Endothelial cell of umbilical vein (primary cell): ENCODE data around the gene TSR1. TPM values are rescaled to one million over a fixed set of nuclear protein-coding genes. Genes with fewer than 3 reads are reported as not detected.

Experiments
- BruUV-seq: library from RNA; stranded (reverse); fragments of 400-500 nt; replicated peaks from 2 replicates; lab custom pipeline; 2021; lab: Mats Ljungman, UMichigan
- CTCF ChIA-PET: fragments of 300-600, 350-600 bp; sonication (Branson Sonifier 250); formaldehyde crosslinking; loops from one replicate; lab custom pipeline; 2021; ENCODE audit warnings: antibody characterized with exemption, inconsistent platforms; lab: Charles Lee
- POLR2A ChIA-PET: fragments of 300-600, 350-600 bp; sonication (Branson Sonifier 250); formaldehyde crosslinking; loops from one replicate; lab custom pipeline; 2021; ENCODE audit warnings: antibody characterized with exemption, inconsistent platforms; lab: Charles Lee
- DNase-seq: peaks from one replicate; pipeline ENCODE4 v3.0.0-alpha.2; 2011; ENCODE audit warnings: low read depth, low spot score
- FAIRE-seq: peaks from 2 replicates; lab custom pipeline; 2011; peaks lifted over from hg19 to GRCh38; lab: Jason Lieb, UNC
- H2AFZ ChIP-seq: 2 replicates; pipeline ENCODE4 v1.6.0; 2012; ENCODE audit warnings: low read depth, low read length, control low read depth, inconsistent platforms
- H3K27ac ChIP-seq: 2 replicates; pipeline ENCODE4 v1.5.1; 2011; ENCODE audit warnings: low read depth, mild to moderate bottlenecking, control low read depth, low read length, moderate library complexity; ENCODE audit not compliant: insufficient read depth
- H3K27me3 ChIP-seq, 2 experiments: 2 replicates each; pipeline versions ENCODE4 v1.6.0 to v1.6.1; 2011; ENCODE audit warnings: low read length in 2 of 2, mixed read lengths in 1 of 2; ENCODE audit not compliant: control insufficient read depth in 2 of 2, insufficient read depth in 2 of 2
- H3K36me3 ChIP-seq, 2 experiments: 2 replicates in 1 of 2; 3 replicates in 1 of 2; pipeline ENCODE4 v1.5.1; 2011; ENCODE audit warnings: low read length in 2 of 2, mild to moderate bottlenecking in 1 of 2, moderate library complexity in 1 of 2; ENCODE audit not compliant: control insufficient read depth in 2 of 2, insufficient read depth in 2 of 2; ENCODE audit errors: extremely low read depth in 1 of 2
- H3K4me1 ChIP-seq: 3 replicates; pipeline ENCODE4 v1.5.1; 2011; ENCODE audit warnings: mild to moderate bottlenecking, low read length; ENCODE audit not compliant: control insufficient read depth, insufficient read depth; ENCODE audit errors: extremely low read depth
- H3K4me2 ChIP-seq: 2 replicates; pipeline ENCODE4 v1.6.1; 2011; ENCODE audit warnings: low read length, control low read depth, mixed read lengths; ENCODE audit not compliant: insufficient read depth
- H3K4me3 ChIP-seq, 3 experiments: fragments of 200-600 bp in 1 of 3; sonication (generic), shearing (Covaris generic) in 1 of 3; replicated peaks in 1 of 3; 2 replicates each; pipeline ENCODE4 v1.5.1; 2011 to 2016; ENCODE audit warnings: control low read depth in 3 of 3, low read length in 3 of 3, mild to moderate bottlenecking in 2 of 3, inconsistent platforms in 1 of 3, low read depth in 1 of 3, moderate library complexity in 1 of 3; ENCODE audit not compliant: insufficient read depth in 1 of 3
- H3K79me2 ChIP-seq: 2 replicates; pipeline ENCODE4 v1.6.0; 2012; ENCODE audit warnings: low read length, inconsistent platforms; ENCODE audit not compliant: control insufficient read depth, insufficient read depth
- H3K9ac ChIP-seq: replicated peaks from 2 replicates; pipeline ENCODE3; 2011; ENCODE audit warnings: low read length, control low read depth; ENCODE audit not compliant: insufficient read depth; ENCODE audit errors: extremely low read depth
- H3K9me1 ChIP-seq: replicated peaks from 3 replicates; pipeline ENCODE4 v1.6.0; 2011; ENCODE audit warnings: mild to moderate bottlenecking, low read length; ENCODE audit not compliant: control insufficient read depth, insufficient read depth; ENCODE audit errors: extremely low read depth
- H3K9me3 ChIP-seq: replicated peaks from 2 replicates; pipeline ENCODE4 v1.5.1; 2012; ENCODE audit warnings: low read length, inconsistent platforms; ENCODE audit not compliant: control insufficient read depth, insufficient read depth
- H4K20me1 ChIP-seq: replicated peaks from 2 replicates; pipeline ENCODE3; 2011; ENCODE audit warnings: mild to moderate bottlenecking, low read length; ENCODE audit not compliant: control insufficient read depth, insufficient read depth; ENCODE audit errors: extremely low read depth
- CTCF ChIP-seq, 2 donors: IDR thresholded peaks; 1 replicate in 1 of 2; 2 replicates in 1 of 2; pipeline ENCODE4 v1.5.1; 2011; ENCODE audit warnings: low read length in 2 of 2, mild to moderate bottlenecking in 2 of 2, moderate library complexity in 2 of 2, control low read depth in 1 of 2, inconsistent platforms in 1 of 2, low read depth in 1 of 2; ENCODE audit not compliant: insufficient read depth in 1 of 2; ENCODE audit errors: extremely low read depth in 1 of 2
- EZH2 ChIP-seq: IDR thresholded peaks from 2 replicates; pipeline ENCODE4 v1.6.1; 2012; ENCODE audit warnings: borderline replicate concordance, low read depth, mild to moderate bottlenecking, moderate library complexity, low read length, inconsistent platforms; ENCODE audit not compliant: severe bottlenecking
- FOS ChIP-seq: IDR thresholded peaks from 2 replicates; pipeline ENCODE4 v1.6.1; 2011; ENCODE audit warnings: mild to moderate bottlenecking, low read length, moderate library complexity, borderline replicate concordance; ENCODE audit not compliant: insufficient read depth
- GATA2 ChIP-seq: IDR thresholded peaks from 2 replicates; pipeline ENCODE4 v1.7.0; 2011; ENCODE audit warnings: low read depth, mild to moderate bottlenecking, moderate library complexity, mixed read lengths, low read length; ENCODE audit not compliant: insufficient read length, insufficient read depth
- JUN ChIP-seq: IDR thresholded peaks from 2 replicates; pipeline ENCODE4 v1.6.1; 2011; ENCODE audit warnings: borderline replicate concordance, low read depth; ENCODE audit not compliant: insufficient read length, insufficient read depth
- MAX ChIP-seq: IDR thresholded peaks from 2 replicates; pipeline ENCODE4 v1.6.1; 2011; ENCODE audit not compliant: insufficient read depth, insufficient read length
- MYC ChIP-seq: IDR thresholded peaks from one replicate; pipeline ENCODE4 v1.6.1; 2011; ENCODE audit warnings: mild to moderate bottlenecking, low read depth, low read length
- POLR2A ChIP-seq: IDR thresholded peaks from 2 replicates; pipeline ENCODE4 v1.6.1; 2012; ENCODE audit warnings: low read depth, mild to moderate bottlenecking, control low read depth, low read length
- POLR2AphosphoS5 ChIP-seq: IDR thresholded peaks from 2 replicates; pipeline ENCODE4 v1.6.1; 2012; ENCODE audit warnings: low read depth, mild to moderate bottlenecking, control low read depth, low read length, moderate library complexity; ENCODE audit not compliant: insufficient read depth
- dilution Hi-C: fragments of 300-500 bp; cut with MboI; formaldehyde crosslinking; loops from one replicate; pipeline ENCODE4 v1.15.0; 2019; ENCODE audit warnings: low sequenced_read_pairs; ENCODE audit not compliant: extremely low pct_ligation_motif_present
- intact Hi-C: fragments of 100-400 bp; cut with micrococcal nuclease; formaldehyde crosslinking; loops from one replicate; pipeline ENCODE4 v1.10.0; 2022
- polyA plus RNA-seq, 4 experiments: library from polyadenylated mRNA; depleted of rRNA in 3 of 4; stranded (reverse) in 3 of 4; unstranded in 1 of 4; fragments of >200 nt; gene quantifications; 2 replicates each; pipeline versions ENCODE4 v1.2.1 to v1.2.3, GENCODE V29; 2011 to 2012; ENCODE audit warnings: missing spikeins in 1 of 4
- total RNA-seq: library from RNA; stranded (reverse); gene quantifications from 2 replicates; pipeline ENCODE4 v1.2.3, GENCODE V29; 2021

The TSR1 gene
- total and polyA plus RNA-seq, 2 donors (not counting 3 experiments of a cell fraction or from before 2014, with no cell fraction given) = 6.2 to 39.9 TPM

GRCh38 chr17:2289878-2290478 lies 46.3 kb downstream of the TSR1 start:
- Histone ChIP-seq H3K4me1 (no peaks in the 10 kb centered on the region), H3K9me3 (no peaks in the 10 kb centered on the region), H3K27me3 (no peaks in the 10 kb centered on the region), H3K27ac (no peak overlapping the region), H3K79me2 (peaks cover 2% of the 10 kb centered on the region), H3K36me3 (peaks cover 17 to 25% of the 10 kb centered on the region in 2 experiments), H3K4me3 (no peak overlapping the region), H3K9ac (no peak overlapping the region), H4K20me1 (no peaks in the 10 kb centered on the region), H3K4me2 (no peak overlapping the region), H3K9me1 (no peaks in the 10 kb centered on the region), H2AFZ (no peak overlapping the region)
- ChIA-PET POLR2A (no interaction called here), CTCF (no interaction called here)
- dilution Hi-C loops (no loop called here), intact Hi-C loops (no loop called here)
- no peak for FAIRE-seq
- no TSS peak for BruUV-seq
- DNase-seq = no peak
- TF ChIP-seq POLR2A (no peak), MAX (no peak), FOS (no peak), POLR2AphosphoS5 (no peak), CTCF (IDR thresholded peaks at IDR 0.05; ENCODE audit: extremely low read depth in 1 of 2, insufficient read depth in 1 of 2, low read depth in 1 of 2, low read length in 2 of 2) (no peak), JUN (no peak), MYC (no peak), GATA2 (no peak), EZH2 (no peak)
